Endothelial cell of umbilical vein (primary cell): ENCODE results near the gene PDCL2. TPM values are rescaled to one million over a fixed set of nuclear protein-coding genes. Genes with fewer than 3 reads are reported as not detected.

Experiments
- Bru-seq: library from RNA; stranded (reverse); fragments of 400-500 nt; gene quantifications from one replicate; lab custom pipeline; 2021; lab: Mats Ljungman, UMichigan
- BruChase-seq, 2 experiments: library from RNA; stranded (reverse); fragments of 400-500 nt; gene quantifications; one replicate each; lab custom pipeline; 2021; lab: Mats Ljungman, UMichigan
- BruUV-seq: library from RNA; stranded (reverse); fragments of 400-500 nt; replicated peaks from 2 replicates; lab custom pipeline; 2021; lab: Mats Ljungman, UMichigan
- CTCF ChIA-PET: fragments of 300-600, 350-600 bp; sonication (Branson Sonifier 250); formaldehyde crosslinking; loops from one replicate; lab custom pipeline; 2021; ENCODE audit warnings: antibody characterized with exemption, inconsistent platforms; lab: Charles Lee
- POLR2A ChIA-PET: fragments of 300-600, 350-600 bp; sonication (Branson Sonifier 250); formaldehyde crosslinking; loops from one replicate; lab custom pipeline; 2021; ENCODE audit warnings: antibody characterized with exemption, inconsistent platforms; lab: Charles Lee
- DNase-seq: peaks from one replicate; pipeline ENCODE4 v3.0.0-alpha.2; 2011; ENCODE audit warnings: low read depth, low spot score
- FAIRE-seq: peaks from 2 replicates; lab custom pipeline; 2011; peaks lifted over from hg19 to GRCh38; lab: Jason Lieb, UNC
- H2AFZ ChIP-seq: 2 replicates; pipeline ENCODE4 v1.6.0; 2012; ENCODE audit warnings: low read depth, low read length, control low read depth, inconsistent platforms
- H3K27ac ChIP-seq: 2 replicates; pipeline ENCODE4 v1.5.1; 2011; ENCODE audit warnings: low read depth, mild to moderate bottlenecking, control low read depth, low read length, moderate library complexity; ENCODE audit not compliant: insufficient read depth
- H3K27me3 ChIP-seq, 2 experiments: 2 replicates each; pipeline versions ENCODE4 v1.6.0 to v1.6.1; 2011; ENCODE audit warnings: low read length in 2 of 2, mixed read lengths in 1 of 2; ENCODE audit not compliant: control insufficient read depth in 2 of 2, insufficient read depth in 2 of 2
- H3K36me3 ChIP-seq, 2 experiments: 2 replicates in 1 of 2; 3 replicates in 1 of 2; pipeline ENCODE4 v1.5.1; 2011; ENCODE audit warnings: low read length in 2 of 2, mild to moderate bottlenecking in 1 of 2, moderate library complexity in 1 of 2; ENCODE audit not compliant: control insufficient read depth in 2 of 2, insufficient read depth in 2 of 2; ENCODE audit errors: extremely low read depth in 1 of 2
- H3K4me1 ChIP-seq: 3 replicates; pipeline ENCODE4 v1.5.1; 2011; ENCODE audit warnings: mild to moderate bottlenecking, low read length; ENCODE audit not compliant: control insufficient read depth, insufficient read depth; ENCODE audit errors: extremely low read depth
- H3K4me2 ChIP-seq: 2 replicates; pipeline ENCODE4 v1.6.1; 2011; ENCODE audit warnings: low read length, control low read depth, mixed read lengths; ENCODE audit not compliant: insufficient read depth
- H3K4me3 ChIP-seq, 3 experiments: fragments of 200-600 bp in 1 of 3; sonication (generic), shearing (Covaris generic) in 1 of 3; replicated peaks in 1 of 3; 2 replicates each; pipeline ENCODE4 v1.5.1; 2011 to 2016; ENCODE audit warnings: control low read depth in 3 of 3, low read length in 3 of 3, mild to moderate bottlenecking in 2 of 3, inconsistent platforms in 1 of 3, low read depth in 1 of 3, moderate library complexity in 1 of 3; ENCODE audit not compliant: insufficient read depth in 1 of 3
- H3K79me2 ChIP-seq: 2 replicates; pipeline ENCODE4 v1.6.0; 2012; ENCODE audit warnings: low read length, inconsistent platforms; ENCODE audit not compliant: control insufficient read depth, insufficient read depth
- H3K9ac ChIP-seq: replicated peaks from 2 replicates; pipeline ENCODE3; 2011; ENCODE audit warnings: low read length, control low read depth; ENCODE audit not compliant: insufficient read depth; ENCODE audit errors: extremely low read depth
- H3K9me1 ChIP-seq: replicated peaks from 3 replicates; pipeline ENCODE4 v1.6.0; 2011; ENCODE audit warnings: mild to moderate bottlenecking, low read length; ENCODE audit not compliant: control insufficient read depth, insufficient read depth; ENCODE audit errors: extremely low read depth
- H3K9me3 ChIP-seq: replicated peaks from 2 replicates; pipeline ENCODE4 v1.5.1; 2012; ENCODE audit warnings: low read length, inconsistent platforms; ENCODE audit not compliant: control insufficient read depth, insufficient read depth
- H4K20me1 ChIP-seq: replicated peaks from 2 replicates; pipeline ENCODE3; 2011; ENCODE audit warnings: mild to moderate bottlenecking, low read length; ENCODE audit not compliant: control insufficient read depth, insufficient read depth; ENCODE audit errors: extremely low read depth
- EZH2 ChIP-seq: IDR thresholded peaks from 2 replicates; pipeline ENCODE4 v1.6.1; 2012; ENCODE audit warnings: borderline replicate concordance, low read depth, mild to moderate bottlenecking, moderate library complexity, low read length, inconsistent platforms; ENCODE audit not compliant: severe bottlenecking
- FOS ChIP-seq: IDR thresholded peaks from 2 replicates; pipeline ENCODE4 v1.6.1; 2011; ENCODE audit warnings: mild to moderate bottlenecking, low read length, moderate library complexity, borderline replicate concordance; ENCODE audit not compliant: insufficient read depth
- GATA2 ChIP-seq: IDR thresholded peaks from 2 replicates; pipeline ENCODE4 v1.7.0; 2011; ENCODE audit warnings: low read depth, mild to moderate bottlenecking, moderate library complexity, mixed read lengths, low read length; ENCODE audit not compliant: insufficient read length, insufficient read depth
- JUN ChIP-seq: IDR thresholded peaks from 2 replicates; pipeline ENCODE4 v1.6.1; 2011; ENCODE audit warnings: borderline replicate concordance, low read depth; ENCODE audit not compliant: insufficient read length, insufficient read depth
- MYC ChIP-seq: IDR thresholded peaks from one replicate; pipeline ENCODE4 v1.6.1; 2011; ENCODE audit warnings: mild to moderate bottlenecking, low read depth, low read length
- POLR2A ChIP-seq: IDR thresholded peaks from 2 replicates; pipeline ENCODE4 v1.6.1; 2012; ENCODE audit warnings: low read depth, mild to moderate bottlenecking, control low read depth, low read length
- POLR2AphosphoS5 ChIP-seq: IDR thresholded peaks from 2 replicates; pipeline ENCODE4 v1.6.1; 2012; ENCODE audit warnings: low read depth, mild to moderate bottlenecking, control low read depth, low read length, moderate library complexity; ENCODE audit not compliant: insufficient read depth
- dilution Hi-C: fragments of 300-500 bp; cut with MboI; formaldehyde crosslinking; loops from one replicate; pipeline ENCODE4 v1.15.0; 2019; ENCODE audit warnings: low sequenced_read_pairs; ENCODE audit not compliant: extremely low pct_ligation_motif_present
- intact Hi-C: fragments of 100-400 bp; cut with micrococcal nuclease; formaldehyde crosslinking; loops from one replicate; pipeline ENCODE4 v1.10.0; 2022
- long read RNA-seq: library from polyadenylated mRNA; stranded (forward); transcript quantifications from one replicate; pipeline ENCODE4 v2.0.0, GENCODE V29; 2021
- polyA minus RNA-seq, 3 experiments: library from RNA; depleted of rRNA, polyadenylated mRNA; stranded (reverse); fragments of >200 nt; gene quantifications; 1 replicate in 1 of 3; 2 replicates in 2 of 3; pipeline ENCODE4 v1.2.3, GENCODE V29; 2011
- polyA plus RNA-seq, 4 experiments: library from polyadenylated mRNA; depleted of rRNA in 3 of 4; stranded (reverse) in 3 of 4; unstranded in 1 of 4; fragments of >200 nt; gene quantifications; 2 replicates each; pipeline versions ENCODE4 v1.2.1 to v1.2.3, GENCODE V29; 2011 to 2012; ENCODE audit warnings: missing spikeins in 1 of 4
- total RNA-seq: library from RNA; stranded (reverse); gene quantifications from 2 replicates; pipeline ENCODE4 v1.2.3, GENCODE V29; 2021
- TF ChIP-seq, protein P1 (sequence below), 2 donors: IDR thresholded peaks; 1 replicate in 1 of 2; 2 replicates in 1 of 2; pipeline ENCODE4 v1.5.1; 2011; ENCODE audit warnings: low read length in 2 of 2, mild to moderate bottlenecking in 2 of 2, moderate library complexity in 2 of 2, control low read depth in 1 of 2, inconsistent platforms in 1 of 2, low read depth in 1 of 2; ENCODE audit not compliant: insufficient read depth in 1 of 2; ENCODE audit errors: extremely low read depth in 1 of 2
- TF ChIP-seq, protein P2 (sequence below): IDR thresholded peaks from 2 replicates; pipeline ENCODE4 v1.6.1; 2011; ENCODE audit not compliant: insufficient read depth, insufficient read length

PDCL2 gene, protein sequence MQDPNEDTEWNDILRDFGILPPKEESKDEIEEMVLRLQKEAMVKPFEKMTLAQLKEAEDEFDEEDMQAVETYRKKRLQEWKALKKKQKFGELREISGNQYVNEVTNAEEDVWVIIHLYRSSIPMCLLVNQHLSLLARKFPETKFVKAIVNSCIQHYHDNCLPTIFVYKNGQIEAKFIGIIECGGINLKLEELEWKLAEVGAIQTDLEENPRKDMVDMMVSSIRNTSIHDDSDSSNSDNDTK
- total RNA-seq, result not detected in 2 replicates
- polyA plus RNA-seq, result not detected in 2 replicates
- polyA plus RNA-seq (2011; cell fraction: cytosol; rRNA removed), result not detected in 2 replicates
- not detected in 2 replicates for polyA plus RNA-seq (2011; cell fraction: nucleus; rRNA removed)
- polyA plus RNA-seq (2012), result not detected in 2 replicates
- not detected in 2 replicates for polyA minus RNA-seq
- not detected for polyA minus RNA-seq (2011; cell fraction: cytosol; rRNA and poly(A)+ RNA removed)
- not detected in 2 replicates for polyA minus RNA-seq (2011; cell fraction: nucleus; rRNA and poly(A)+ RNA removed)
- Bru-seq, nascent RNA, result percentile 19 among the genes with signal in this experiment
- percentile 7 among the genes with signal in this experiment for BruChase-seq, experiment 1, labeled RNA remaining after a 6-hour chase
- percentile 3 among the genes with signal in this experiment for BruChase-seq, experiment 2, labeled RNA remaining after a 2-hour chase
- long read RNA-seq, result 0 reads

DNA sequence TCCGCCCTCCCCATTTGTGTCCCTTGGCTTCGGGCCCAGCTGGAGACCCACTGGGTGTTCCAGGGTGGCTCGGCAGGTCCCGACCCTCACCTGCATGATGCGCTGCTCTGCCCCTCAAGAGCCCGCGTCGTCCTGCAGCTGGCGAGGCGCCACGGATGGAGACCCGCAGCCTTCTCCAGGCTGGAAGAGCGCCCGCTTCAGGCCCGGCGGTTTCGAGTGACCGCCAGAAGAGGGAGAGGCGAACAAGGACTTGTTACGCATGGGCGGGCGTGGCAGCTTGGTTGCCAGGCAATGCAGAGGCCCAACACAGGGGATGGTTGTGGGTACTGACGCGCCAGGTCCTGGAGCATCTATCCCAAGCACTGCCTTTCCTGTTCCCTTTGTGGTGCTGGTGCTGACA, at the start of gene PDCL2:
Gene PDCL2 (minus strand): TSS at position 232 of the 400 bp plus-strand sequence. CDS start 136 bp downstream, at position 96.
- TF ChIP-seq, protein P1, sequence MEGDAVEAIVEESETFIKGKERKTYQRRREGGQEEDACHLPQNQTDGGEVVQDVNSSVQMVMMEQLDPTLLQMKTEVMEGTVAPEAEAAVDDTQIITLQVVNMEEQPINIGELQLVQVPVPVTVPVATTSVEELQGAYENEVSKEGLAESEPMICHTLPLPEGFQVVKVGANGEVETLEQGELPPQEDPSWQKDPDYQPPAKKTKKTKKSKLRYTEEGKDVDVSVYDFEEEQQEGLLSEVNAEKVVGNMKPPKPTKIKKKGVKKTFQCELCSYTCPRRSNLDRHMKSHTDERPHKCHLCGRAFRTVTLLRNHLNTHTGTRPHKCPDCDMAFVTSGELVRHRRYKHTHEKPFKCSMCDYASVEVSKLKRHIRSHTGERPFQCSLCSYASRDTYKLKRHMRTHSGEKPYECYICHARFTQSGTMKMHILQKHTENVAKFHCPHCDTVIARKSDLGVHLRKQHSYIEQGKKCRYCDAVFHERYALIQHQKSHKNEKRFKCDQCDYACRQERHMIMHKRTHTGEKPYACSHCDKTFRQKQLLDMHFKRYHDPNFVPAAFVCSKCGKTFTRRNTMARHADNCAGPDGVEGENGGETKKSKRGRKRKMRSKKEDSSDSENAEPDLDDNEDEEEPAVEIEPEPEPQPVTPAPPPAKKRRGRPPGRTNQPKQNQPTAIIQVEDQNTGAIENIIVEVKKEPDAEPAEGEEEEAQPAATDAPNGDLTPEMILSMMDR (IDR thresholded peaks at IDR 0.05; ENCODE audit: extremely low read depth in 1 of 2, insufficient read depth in 1 of 2, low read depth in 1 of 2, low read length in 2 of 2), result no peak
- TF ChIP-seq JUN (no peak), MYC (no peak), POLR2A (no peak), EZH2 (no peak), GATA2 (no peak), FOS (no peak), POLR2AphosphoS5 (no peak)
- TF ChIP-seq, protein P2, sequence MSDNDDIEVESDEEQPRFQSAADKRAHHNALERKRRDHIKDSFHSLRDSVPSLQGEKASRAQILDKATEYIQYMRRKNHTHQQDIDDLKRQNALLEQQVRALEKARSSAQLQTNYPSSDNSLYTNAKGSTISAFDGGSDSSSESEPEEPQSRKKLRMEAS, result no peak
- Histone ChIP-seq H3K79me2 (no peaks in the 10 kb centered on the region), H3K4me1 (no peaks in the 10 kb centered on the region), H4K20me1 (no peaks in the 10 kb centered on the region), H3K4me3 (no peak within 1 kb of the TSS), H3K9ac (no peak within 1 kb of the TSS), H3K9me1 (no peaks in the 10 kb centered on the region), H3K27ac (no peak within 1 kb of the TSS), H3K27me3 (no peaks in the 10 kb centered on the region), H2AFZ (no peak within 1 kb of the TSS), H3K36me3 (no peaks in the 10 kb centered on the region), H3K9me3 (no peaks in the 10 kb centered on the region), H3K4me2 (no peak within 1 kb of the TSS)
- intact Hi-C loops, result no loop called here
- ChIA-PET CTCF (interaction anchor here (0.6 kb wide), 1 partner anchor 1055 kb away, joined by 3 read pairs; no protein-coding TSS in a partner anchor), POLR2A (no interaction called here)
- dilution Hi-C loops, result no loop called here
- no TSS peak for BruUV-seq
- DNase-seq (no peak), FAIRE-seq (no peak)
